CD14-positive monocyte (primary cell): ENCODE data around the gene JARID2. TPM values are rescaled to one million over a fixed set of nuclear protein-coding genes. Genes with fewer than 3 reads are reported as not detected.

Experiments used
- DNase-seq, 3 donors: peaks; one replicate each; pipeline ENCODE4 v3.0.0-alpha.2; 2011 to 2022
- H2AFZ ChIP-seq: 2 replicates; pipeline ENCODE4 v1.6.0; 2012; ENCODE audit warnings: mild to moderate bottlenecking, low read depth, low read length, inconsistent platforms; ENCODE audit not compliant: insufficient read depth, poor library complexity, severe bottlenecking
- H3K27ac ChIP-seq, 2 donors: 1 replicate in 1 of 2; 2 replicates in 1 of 2; pipeline ENCODE4 v1.5.1; 2012 to 2013; ENCODE audit warnings: low read length in 2 of 2, control low read depth in 1 of 2, inconsistent platforms in 1 of 2, low read depth in 1 of 2, mild to moderate bottlenecking in 1 of 2
- H3K27me3 ChIP-seq, 2 donors: one replicate each; pipeline versions ENCODE4 v1.6.0 to v1.6.1; 2011 to 2013; ENCODE audit warnings: low read length in 2 of 2; ENCODE audit not compliant: control insufficient read depth in 2 of 2, insufficient read depth in 2 of 2
- H3K36me3 ChIP-seq, 2 donors: replicated peaks in 1 of 2; 1 replicate in 1 of 2; 2 replicates in 1 of 2; pipeline versions ENCODE4 v1.5.1 to v1.6.1; 2012 to 2013; ENCODE audit warnings: low read length in 2 of 2, control low read depth in 1 of 2, inconsistent platforms in 1 of 2, mild to moderate bottlenecking in 1 of 2; ENCODE audit not compliant: insufficient read depth in 2 of 2, control insufficient read depth in 1 of 2
- H3K4me1 ChIP-seq, 2 donors: 1 replicate in 1 of 2; 2 replicates in 1 of 2; pipeline versions ENCODE4 v1.5.1 to v1.6.1; 2012 to 2013; ENCODE audit warnings: low read length in 2 of 2, control low read depth in 1 of 2, inconsistent platforms in 1 of 2, mild to moderate bottlenecking in 1 of 2, moderate library complexity in 1 of 2; ENCODE audit not compliant: insufficient read depth in 2 of 2, control insufficient read depth in 1 of 2
- H3K4me2 ChIP-seq: replicated peaks from 2 replicates; pipeline ENCODE3; 2012; ENCODE audit warnings: low read length, moderate library complexity, mild to moderate bottlenecking; ENCODE audit not compliant: poor library complexity, severe bottlenecking; ENCODE audit errors: extremely low read depth
- H3K4me3 ChIP-seq, 3 experiments: fragments of 200-600 bp in 1 of 3; sonication (generic) in 1 of 3; replicated peaks in 1 of 3; 1 replicate in 2 of 3; 2 replicates in 1 of 3; pipeline ENCODE4 v1.5.1; 2011 to 2013; ENCODE audit warnings: low read length in 3 of 3, mild to moderate bottlenecking in 3 of 3, control low read depth in 2 of 3, low read depth in 2 of 3, inconsistent platforms in 1 of 3, moderate library complexity in 1 of 3
- H3K79me2 ChIP-seq: 2 replicates; pipeline ENCODE4 v1.6.0; 2012; ENCODE audit warnings: mild to moderate bottlenecking, control low read depth, inconsistent platforms, low read length, moderate library complexity; ENCODE audit not compliant: insufficient read depth
- H3K9ac ChIP-seq: 2 replicates; pipeline ENCODE4 v1.6.0; 2017; ENCODE audit warnings: low read length, mild to moderate bottlenecking; ENCODE audit not compliant: insufficient read depth, poor library complexity, severe bottlenecking
- H3K9me3 ChIP-seq, 2 donors: replicated peaks in 1 of 2; 1 replicate in 1 of 2; 2 replicates in 1 of 2; pipeline versions ENCODE4 v1.5.1 to v1.6.1; 2012 to 2013; ENCODE audit warnings: low read length in 2 of 2, control low read depth in 1 of 2; ENCODE audit not compliant: control insufficient read depth in 1 of 2, insufficient read depth in 1 of 2
- H4K20me1 ChIP-seq: 2 replicates; pipeline ENCODE4 v1.6.0; 2012; ENCODE audit warnings: mild to moderate bottlenecking, low read length, control low read depth, moderate library complexity; ENCODE audit not compliant: insufficient read depth
- H3K27ac Mint-ChIP-seq, 7 donors: one replicate each; pipeline ENCODE4 v1.8.0; 2020; ENCODE audit warnings: mild to moderate bottlenecking in 7 of 7, mixed read lengths in 7 of 7, moderate library complexity in 6 of 7, inconsistent platforms in 2 of 7
- H3K27me3 Mint-ChIP-seq, 3 donors: one replicate each; pipeline ENCODE4 v1.8.0; 2021 to 2022; ENCODE audit warnings: low read depth in 3 of 3, mild to moderate bottlenecking in 3 of 3, mixed read lengths in 3 of 3, moderate library complexity in 3 of 3, inconsistent platforms in 1 of 3
- H3K36me3 Mint-ChIP-seq, 2 donors: one replicate each; pipeline ENCODE4 v1.8.0; 2020; ENCODE audit warnings: mixed read lengths in 2 of 2, inconsistent platforms in 1 of 2, mild to moderate bottlenecking in 1 of 2
- H3K4me1 Mint-ChIP-seq: one replicate; pipeline ENCODE4 v1.8.0; 2020; ENCODE audit warnings: mild to moderate bottlenecking, mixed read lengths
- H3K4me3 Mint-ChIP-seq, 2 donors: one replicate each; pipeline ENCODE4 v1.8.0; 2020; ENCODE audit warnings: mild to moderate bottlenecking in 2 of 2, mixed read lengths in 2 of 2, moderate library complexity in 1 of 2
- H3K9me3 Mint-ChIP-seq, 7 donors: one replicate each; pipeline ENCODE4 v1.8.0; 2020 to 2022; ENCODE audit warnings: mixed read lengths in 7 of 7, mild to moderate bottlenecking in 6 of 7, moderate library complexity in 6 of 7, inconsistent platforms in 2 of 7
- CTCF ChIP-seq: fragments of 200-600 bp; IDR thresholded peaks from one replicate; pipeline ENCODE4 v1.8.0; 2022; ENCODE audit warnings: antibody characterized with exemption, mild to moderate bottlenecking
- WGBS: methylation state at CpG from one replicate; pipeline ENCODE4 v1.1.5; 2013; ENCODE audit warnings: missing lambda C conversion rate; ENCODE audit not compliant: insufficient coverage; 5-methylcytosine and 5-hydroxymethylcytosine counted together
- intact Hi-C, 2 donors: fragments of 100-400 bp; cut with micrococcal nuclease; formaldehyde crosslinking; loops; one replicate each; pipeline versions ENCODE4 v1.15.0 to v1.15.1; 2023
- polyA plus RNA-seq, 3 donors: library from polyadenylated mRNA; depleted of rRNA in 1 of 3; unstranded in 2 of 3; stranded (reverse) in 1 of 3; fragments of 300-500 nt in 2 of 3; fragments of >200 nt in 1 of 3; fragmentation: Illumina TruSeq in 2 of 3; gene quantifications; 1 replicate in 2 of 3; 2 replicates in 1 of 3; pipeline ENCODE4 v1.2.3, GENCODE V29; 2012 to 2021

Gene JARID2
- polyA plus RNA-seq, 3 donors, result 6.8 to 17.5 (median 12.5) TPM

GRCh38 chr6:15458021-15458459 lies 212.2 kb downstream of the JARID2 start:
- Histone ChIP-seq H4K20me1 (peaks cover 100% of the 10 kb centered on the region), H3K4me3 (no peak overlapping the region), H3K4me2 (no peak overlapping the region), H3K4me1 (peaks cover 0 to 4% of the 10 kb centered on the region in 2 donors), H3K27me3 (no peaks in the 10 kb centered on the region), H3K79me2 (peaks cover 99% of the 10 kb centered on the region), H2AFZ (no peak overlapping the region), H3K27ac (peak overlapping the region in 1 of 2 donors; percentile 35), H3K9ac (no peak overlapping the region), H3K36me3 (peaks cover 20 to 67% of the 10 kb centered on the region in 2 donors), H3K9me3 (no peaks in the 10 kb centered on the region)
- TF ChIP-seq CTCF, result no peak
- Mint-ChIP-seq H3K36me3 (peaks cover 38 to 58% of the 10 kb centered on the region in 2 donors), H3K9me3 (no peaks in the 10 kb centered on the region), H3K4me3 (no peak overlapping the region), H3K27ac (peak overlapping the region in 2 of 7 donors; percentile 11 to 45), H3K4me1 (peaks cover 20% of the 10 kb centered on the region), H3K27me3 (no peaks in the 10 kb centered on the region)
- intact Hi-C loops, result no loop called here
- DNase-seq, result no peak
- WGBS, result 100% methylated on average over 3 of the region's 14 CpGs

GRCh38 chr6:15460110-15460727 lies 214.3 kb downstream of the JARID2 start:
- H3K4me1 ChIP-seq, result peaks cover 6 to 12% of the 10 kb centered on the region in 2 donors
- H3K36me3 ChIP-seq, result peaks cover 7 to 51% of the 10 kb centered on the region in 2 donors
- Mint-ChIP-seq H3K4me1 (peaks cover 27% of the 10 kb centered on the region), H3K4me3 (no peak overlapping the region), H3K27ac (peak overlapping the region in 2 of 7 donors; percentile 16 to 41), H3K9me3 (no peaks in the 10 kb centered on the region), H3K36me3 (peaks cover 26 to 53% of the 10 kb centered on the region in 2 donors), H3K27me3 (no peaks in the 10 kb centered on the region)
- no peak overlapping the region for H2AFZ ChIP-seq
- peaks cover 100% of the 10 kb centered on the region for H4K20me1 ChIP-seq
- peak overlapping the region in 1 of 2 donors; percentile 49 for H3K27ac ChIP-seq
- TF ChIP-seq CTCF, result no peak
- no peaks in the 10 kb centered on the region for H3K9me3 ChIP-seq
- H3K4me3 ChIP-seq, result no peak overlapping the region
- peaks cover 99% of the 10 kb centered on the region for H3K79me2 ChIP-seq
- intact Hi-C loops, result no loop called here
- H3K27me3 ChIP-seq, result no peaks in the 10 kb centered on the region
- no peak for DNase-seq
- no peak overlapping the region for H3K9ac ChIP-seq
- H3K4me2 ChIP-seq, result no peak overlapping the region
- WGBS, result 96% methylated on average over 3 of the region's 4 CpGs
